CD14-positive monocyte (primary cell): Measurements from ENCODE around the gene TIGD2. TPM values are rescaled to one million over a fixed set of nuclear protein-coding genes. Genes with fewer than 3 reads are reported as not detected.

Source experiments
- DNase-seq, 3 donors: peaks; one replicate each; pipeline ENCODE4 v3.0.0-alpha.2; 2011 to 2022
- H2AFZ ChIP-seq: 2 replicates; pipeline ENCODE4 v1.6.0; 2012; ENCODE audit warnings: mild to moderate bottlenecking, low read depth, low read length, inconsistent platforms; ENCODE audit not compliant: insufficient read depth, poor library complexity, severe bottlenecking
- H3K27ac ChIP-seq, 2 donors: 1 replicate in 1 of 2; 2 replicates in 1 of 2; pipeline ENCODE4 v1.5.1; 2012 to 2013; ENCODE audit warnings: low read length in 2 of 2, control low read depth in 1 of 2, inconsistent platforms in 1 of 2, low read depth in 1 of 2, mild to moderate bottlenecking in 1 of 2
- H3K27me3 ChIP-seq, 2 donors: one replicate each; pipeline versions ENCODE4 v1.6.0 to v1.6.1; 2011 to 2013; ENCODE audit warnings: low read length in 2 of 2; ENCODE audit not compliant: control insufficient read depth in 2 of 2, insufficient read depth in 2 of 2
- H3K36me3 ChIP-seq, 2 donors: replicated peaks in 1 of 2; 1 replicate in 1 of 2; 2 replicates in 1 of 2; pipeline versions ENCODE4 v1.5.1 to v1.6.1; 2012 to 2013; ENCODE audit warnings: low read length in 2 of 2, control low read depth in 1 of 2, inconsistent platforms in 1 of 2, mild to moderate bottlenecking in 1 of 2; ENCODE audit not compliant: insufficient read depth in 2 of 2, control insufficient read depth in 1 of 2
- H3K4me1 ChIP-seq, 2 donors: 1 replicate in 1 of 2; 2 replicates in 1 of 2; pipeline versions ENCODE4 v1.5.1 to v1.6.1; 2012 to 2013; ENCODE audit warnings: low read length in 2 of 2, control low read depth in 1 of 2, inconsistent platforms in 1 of 2, mild to moderate bottlenecking in 1 of 2, moderate library complexity in 1 of 2; ENCODE audit not compliant: insufficient read depth in 2 of 2, control insufficient read depth in 1 of 2
- H3K4me2 ChIP-seq: replicated peaks from 2 replicates; pipeline ENCODE3; 2012; ENCODE audit warnings: low read length, moderate library complexity, mild to moderate bottlenecking; ENCODE audit not compliant: poor library complexity, severe bottlenecking; ENCODE audit errors: extremely low read depth
- H3K4me3 ChIP-seq, 3 experiments: fragments of 200-600 bp in 1 of 3; sonication (generic) in 1 of 3; replicated peaks in 1 of 3; 1 replicate in 2 of 3; 2 replicates in 1 of 3; pipeline ENCODE4 v1.5.1; 2011 to 2013; ENCODE audit warnings: low read length in 3 of 3, mild to moderate bottlenecking in 3 of 3, control low read depth in 2 of 3, low read depth in 2 of 3, inconsistent platforms in 1 of 3, moderate library complexity in 1 of 3
- H3K79me2 ChIP-seq: 2 replicates; pipeline ENCODE4 v1.6.0; 2012; ENCODE audit warnings: mild to moderate bottlenecking, control low read depth, inconsistent platforms, low read length, moderate library complexity; ENCODE audit not compliant: insufficient read depth
- H3K9ac ChIP-seq: 2 replicates; pipeline ENCODE4 v1.6.0; 2017; ENCODE audit warnings: low read length, mild to moderate bottlenecking; ENCODE audit not compliant: insufficient read depth, poor library complexity, severe bottlenecking
- H3K9me3 ChIP-seq, 2 donors: replicated peaks in 1 of 2; 1 replicate in 1 of 2; 2 replicates in 1 of 2; pipeline versions ENCODE4 v1.5.1 to v1.6.1; 2012 to 2013; ENCODE audit warnings: low read length in 2 of 2, control low read depth in 1 of 2; ENCODE audit not compliant: control insufficient read depth in 1 of 2, insufficient read depth in 1 of 2
- H4K20me1 ChIP-seq: 2 replicates; pipeline ENCODE4 v1.6.0; 2012; ENCODE audit warnings: mild to moderate bottlenecking, low read length, control low read depth, moderate library complexity; ENCODE audit not compliant: insufficient read depth
- H3K27ac Mint-ChIP-seq, 7 donors: one replicate each; pipeline ENCODE4 v1.8.0; 2020; ENCODE audit warnings: mild to moderate bottlenecking in 7 of 7, mixed read lengths in 7 of 7, moderate library complexity in 6 of 7, inconsistent platforms in 2 of 7
- H3K27me3 Mint-ChIP-seq, 3 donors: one replicate each; pipeline ENCODE4 v1.8.0; 2021 to 2022; ENCODE audit warnings: low read depth in 3 of 3, mild to moderate bottlenecking in 3 of 3, mixed read lengths in 3 of 3, moderate library complexity in 3 of 3, inconsistent platforms in 1 of 3
- H3K36me3 Mint-ChIP-seq, 2 donors: one replicate each; pipeline ENCODE4 v1.8.0; 2020; ENCODE audit warnings: mixed read lengths in 2 of 2, inconsistent platforms in 1 of 2, mild to moderate bottlenecking in 1 of 2
- H3K4me1 Mint-ChIP-seq: one replicate; pipeline ENCODE4 v1.8.0; 2020; ENCODE audit warnings: mild to moderate bottlenecking, mixed read lengths
- H3K4me3 Mint-ChIP-seq, 2 donors: one replicate each; pipeline ENCODE4 v1.8.0; 2020; ENCODE audit warnings: mild to moderate bottlenecking in 2 of 2, mixed read lengths in 2 of 2, moderate library complexity in 1 of 2
- H3K9me3 Mint-ChIP-seq, 7 donors: one replicate each; pipeline ENCODE4 v1.8.0; 2020 to 2022; ENCODE audit warnings: mixed read lengths in 7 of 7, mild to moderate bottlenecking in 6 of 7, moderate library complexity in 6 of 7, inconsistent platforms in 2 of 7
- CTCF ChIP-seq: fragments of 200-600 bp; IDR thresholded peaks from one replicate; pipeline ENCODE4 v1.8.0; 2022; ENCODE audit warnings: antibody characterized with exemption, mild to moderate bottlenecking
- WGBS: methylation state at CpG from one replicate; pipeline ENCODE4 v1.1.5; 2013; ENCODE audit warnings: missing lambda C conversion rate; ENCODE audit not compliant: insufficient coverage; 5-methylcytosine and 5-hydroxymethylcytosine counted together
- intact Hi-C, 2 donors: fragments of 100-400 bp; cut with micrococcal nuclease; formaldehyde crosslinking; loops; one replicate each; pipeline versions ENCODE4 v1.15.0 to v1.15.1; 2023
- polyA plus RNA-seq, 3 donors: library from polyadenylated mRNA; depleted of rRNA in 1 of 3; unstranded in 2 of 3; stranded (reverse) in 1 of 3; fragments of 300-500 nt in 2 of 3; fragments of >200 nt in 1 of 3; fragmentation: Illumina TruSeq in 2 of 3; gene quantifications; 1 replicate in 2 of 3; 2 replicates in 1 of 3; pipeline ENCODE4 v1.2.3, GENCODE V29; 2012 to 2021

The TIGD2 gene
- polyA plus RNA-seq, 3 donors, result 1.00 to 2.4 (median 2.1) TPM

DNA sequence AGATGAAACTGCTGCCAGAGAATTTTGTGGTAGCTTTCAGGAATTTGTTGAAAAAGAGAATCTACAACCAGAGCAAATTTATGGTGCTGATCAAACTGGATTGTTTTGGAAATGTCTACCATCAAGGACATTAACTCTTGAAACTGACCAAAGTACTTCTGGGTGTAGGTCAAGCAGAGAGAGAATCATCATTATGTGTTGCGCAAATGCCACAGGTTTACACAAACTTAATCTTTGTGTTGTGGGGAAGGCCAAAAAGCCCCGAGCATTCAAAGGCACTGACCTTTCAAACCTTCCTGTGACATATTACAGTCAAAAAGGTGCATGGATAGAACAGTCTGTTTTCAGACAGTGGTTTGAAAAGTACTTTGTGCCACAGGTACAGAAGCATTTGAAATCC is 2.1 kb downstream of the TIGD2 start:
- peaks cover 15 to 22% of the 10 kb centered on the region in 2 donors for H3K4me1 ChIP-seq
- peaks cover 20 to 22% of the 10 kb centered on the region in 2 donors for H3K27me3 ChIP-seq
- Mint-ChIP-seq H3K4me3 (no peak overlapping the region), H3K9me3 (peaks cover 0 to 6% (median 0%) of the 10 kb centered on the region in 7 donors), H3K4me1 (peaks cover 22% of the 10 kb centered on the region), H3K36me3 (peaks cover 6 to 13% of the 10 kb centered on the region in 2 donors), H3K27me3 (peaks cover 19 to 25% (median 21%) of the 10 kb centered on the region in 3 donors), H3K27ac (no peak overlapping the region)
- H3K9me3 ChIP-seq, result peaks cover 1 to 4% of the 10 kb centered on the region in 2 donors
- no CpG with 5 or more reads among the region's 2 CpGs for WGBS
- intact Hi-C loops, result loop anchor here (5.0 to 10.0 kb wide), 2 partner anchors 724 to 829 kb away; partner anchors contain the start of genes PPM1K (in 1 of the 2) and SNCA (in 1 of the 2)
- no peaks in the 10 kb centered on the region for H3K36me3 ChIP-seq
- H3K27ac ChIP-seq, result no peak overlapping the region
- no peak overlapping the region for H3K9ac ChIP-seq
- no peak for TF ChIP-seq CTCF
- no peaks in the 10 kb centered on the region for H4K20me1 ChIP-seq
- no peak for DNase-seq
- no peak overlapping the region for H3K4me2 ChIP-seq
- H2AFZ ChIP-seq, result no peak overlapping the region
- no peak overlapping the region for H3K4me3 ChIP-seq
- no peaks in the 10 kb centered on the region for H3K79me2 ChIP-seq

GRCh38 chr4:89114100-89114499 is 2.8 kb downstream of the TIGD2 start:
- Mint-ChIP-seq H3K4me1 (peaks cover 22% of the 10 kb centered on the region), H3K27me3 (peaks cover 17 to 22% (median 17%) of the 10 kb centered on the region in 3 donors), H3K36me3 (peaks cover 6 to 13% of the 10 kb centered on the region in 2 donors), H3K4me3 (no peak overlapping the region), H3K9me3 (peaks cover 0 to 6% (median 0%) of the 10 kb centered on the region in 7 donors), H3K27ac (no peak overlapping the region)
- peaks cover 0 to 4% of the 10 kb centered on the region in 2 donors for H3K9me3 ChIP-seq
- no peak for TF ChIP-seq CTCF
- no peak overlapping the region for H2AFZ ChIP-seq
- H3K36me3 ChIP-seq, result no peaks in the 10 kb centered on the region
- no peaks in the 10 kb centered on the region for H3K79me2 ChIP-seq
- peaks cover 15 to 22% of the 10 kb centered on the region in 2 donors for H3K4me1 ChIP-seq
- peaks cover 17 to 20% of the 10 kb centered on the region in 2 donors for H3K27me3 ChIP-seq
- WGBS, result 95% methylated on average over 2 of the region's 3 CpGs
- no peak overlapping the region for H3K4me3 ChIP-seq
- intact Hi-C loops, result loop anchor here (5.0 to 10.0 kb wide), 2 partner anchors 723 to 829 kb away; partner anchors contain the start of genes PPM1K (in 1 of the 2) and SNCA (in 1 of the 2)
- no peaks in the 10 kb centered on the region for H4K20me1 ChIP-seq
- no peak overlapping the region for H3K9ac ChIP-seq
- no peak overlapping the region for H3K4me2 ChIP-seq
- no peak for DNase-seq
- H3K27ac ChIP-seq, result no peak overlapping the region
